ENCODE data around the gene NOCT. TPM values are rescaled to one million over a fixed set of nuclear protein-coding genes. Genes with fewer than 3 reads are reported as not detected.

Gene NOCT
- polyA plus RNA-seq, 1 donor (not counting 4 experiments of a cell fraction or from before 2014, with no cell fraction given) = 12.6 TPM

- Histone ChIP-seq H3K36me3 (ENCODE audit: control insufficient read depth in 2 of 2, extremely low read depth in 1 of 2, insufficient read depth in 2 of 2, low read length in 2 of 2) (peaks cover 5 to 9% of the 10 kb centered on the region in 2 experiments), H2AFZ (ENCODE audit: control insufficient read depth, low read length) (no peak overlapping the region), H3K4me3 (ENCODE audit: control insufficient read depth in 2 of 3, extremely low read depth in 1 of 3, insufficient read depth in 2 of 3, low read depth in 1 of 3, low read length in 3 of 3) (no peak overlapping the region), H3K9ac (ENCODE audit: control insufficient read depth, extremely low read depth, insufficient read depth, low read length) (no peak overlapping the region), H3K9me3 (ENCODE audit: control insufficient read depth, low read depth, low read length) (no peaks in the 10 kb centered on the region), H3K79me2 (ENCODE audit: control insufficient read depth, insufficient read depth, low read length) (peaks cover 92% of the 10 kb centered on the region), H3K9me1 (ENCODE audit: control insufficient read depth, extremely low read depth, insufficient read depth, low read length) (peaks cover 5% of the 10 kb centered on the region), H3K27me3 (ENCODE audit: control insufficient read depth, extremely low read depth, insufficient read depth, low read length) (no peaks in the 10 kb centered on the region), H3K27ac (ENCODE audit: control insufficient read depth, insufficient read depth, low read length) (no peak overlapping the region), H4K20me1 (ENCODE audit: control insufficient read depth, extremely low read depth, insufficient read depth, low read length) (peaks cover 11% of the 10 kb centered on the region), H3K4me2 (ENCODE audit: control insufficient read depth, extremely low read depth, insufficient read depth, low read depth, low read length) (no peak overlapping the region), H3K4me1 (ENCODE audit: control insufficient read depth, extremely low read depth, insufficient read depth, low read length) (no peaks in the 10 kb centered on the region)
- DNase-seq (ENCODE audit: low read depth, low spot score) (no peak), FAIRE-seq (no peak)
- dilution Hi-C loops (cut with MboI; ENCODE audit: extremely low pct_ligation_motif_present, low sequenced_read_pairs) = no loop called here
- TF ChIP-seq CTCF (optimal IDR thresholded peaks at IDR 0.05 in 1 of 3, IDR thresholded peaks at IDR 0.05 in 1 of 3, conservative IDR thresholded peaks at IDR 0.05 in 1 of 3; ENCODE audit: extremely low read depth in 1 of 3, insufficient read depth in 2 of 3, low read length in 3 of 3) = no peak
- TF ChIP-seq EZH2 (IDR thresholded peaks at IDR 0.05; ENCODE audit: low read length) = no peak
Observed at GRCh38 chr4:139025841-139026240, 10.3 kb downstream of the NOCT start.

DNA sequence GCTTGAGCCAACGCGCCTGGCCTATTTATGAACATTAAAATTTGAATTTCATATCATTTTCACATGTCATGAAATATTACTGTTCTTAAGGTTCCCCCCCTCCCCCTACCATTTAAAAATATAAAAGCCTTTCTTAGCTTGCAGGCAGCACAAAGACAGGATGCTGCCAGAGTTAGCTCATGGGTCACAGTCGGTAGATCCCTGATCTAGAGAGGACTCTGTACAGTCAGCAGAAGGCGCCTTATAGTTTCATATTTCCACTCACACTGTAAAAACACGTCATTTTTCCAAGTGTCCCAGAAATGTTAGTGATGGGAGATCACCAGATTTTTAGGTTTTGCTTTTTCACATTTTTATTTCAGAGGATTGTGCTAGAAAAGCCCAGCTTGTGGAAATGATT is 12.2 kb downstream of the NOCT start:
- Histone ChIP-seq H2AFZ (ENCODE audit: control insufficient read depth, low read length) (no peak overlapping the region), H3K36me3 (ENCODE audit: control insufficient read depth in 2 of 2, extremely low read depth in 1 of 2, insufficient read depth in 2 of 2, low read length in 2 of 2) (peaks cover 4 to 10% of the 10 kb centered on the region in 2 experiments), H3K9me3 (ENCODE audit: control insufficient read depth, low read depth, low read length) (no peaks in the 10 kb centered on the region), H3K4me2 (ENCODE audit: control insufficient read depth, extremely low read depth, insufficient read depth, low read depth, low read length) (no peak overlapping the region), H3K4me1 (ENCODE audit: control insufficient read depth, extremely low read depth, insufficient read depth, low read length) (no peaks in the 10 kb centered on the region), H3K9me1 (ENCODE audit: control insufficient read depth, extremely low read depth, insufficient read depth, low read length) (peaks cover 3% of the 10 kb centered on the region), H3K27me3 (ENCODE audit: control insufficient read depth, extremely low read depth, insufficient read depth, low read length) (no peaks in the 10 kb centered on the region), H3K27ac (ENCODE audit: control insufficient read depth, insufficient read depth, low read length) (no peak overlapping the region), H3K4me3 (ENCODE audit: control insufficient read depth in 2 of 3, extremely low read depth in 1 of 3, insufficient read depth in 2 of 3, low read depth in 1 of 3, low read length in 3 of 3) (no peak overlapping the region), H4K20me1 (ENCODE audit: control insufficient read depth, extremely low read depth, insufficient read depth, low read length) (peaks cover 13% of the 10 kb centered on the region), H3K9ac (ENCODE audit: control insufficient read depth, extremely low read depth, insufficient read depth, low read length) (no peak overlapping the region), H3K79me2 (ENCODE audit: control insufficient read depth, insufficient read depth, low read length) (peaks cover 94% of the 10 kb centered on the region)
- no peak for TF ChIP-seq EZH2 (IDR thresholded peaks at IDR 0.05; ENCODE audit: low read length)
- TF ChIP-seq CTCF (optimal IDR thresholded peaks at IDR 0.05 in 1 of 3, IDR thresholded peaks at IDR 0.05 in 1 of 3, conservative IDR thresholded peaks at IDR 0.05 in 1 of 3; ENCODE audit: extremely low read depth in 1 of 3, insufficient read depth in 2 of 3, low read length in 3 of 3) = no peak
- dilution Hi-C loops (cut with MboI; ENCODE audit: extremely low pct_ligation_motif_present, low sequenced_read_pairs) = no loop called here
- FAIRE-seq (no peak), DNase-seq (ENCODE audit: low read depth, low spot score) (no peak)

All from keratinocyte (primary cell).